Liver (tissue), 3 donors: Measurements from ENCODE around the gene KRTAP2-2.

Source experiments
- CTCF ChIP-seq: fragments of 150-350 bp; IDR thresholded peaks from 2 replicates; pipeline ENCODE4 v1.5.1; 2017; ENCODE audit warnings: improper control_type of control experiment, low read depth, low read length; ENCODE audit not compliant: missing input control
- EGR1 ChIP-seq, 2 donors: IDR thresholded peaks; 2 replicates each; pipeline ENCODE4 v1.6.1; 2016 to 2018; ENCODE audit warnings: antibody characterized with exemption in 2 of 2, low read depth in 2 of 2
- GABPA ChIP-seq, 2 donors: IDR thresholded peaks in 1 of 2; conservative IDR thresholded peaks in 1 of 2; 2 replicates each; pipeline ENCODE4 v1.6.1; 2016; ENCODE audit warnings: antibody characterized with exemption in 2 of 2, mild to moderate bottlenecking in 1 of 2, moderate library complexity in 1 of 2
- HNF4G ChIP-seq: IDR thresholded peaks from 2 replicates; pipeline ENCODE4 v1.6.1; 2016; ENCODE audit warnings: antibody characterized with exemption
- MAX ChIP-seq: IDR thresholded peaks from 2 replicates; pipeline ENCODE4 v1.6.1; 2016; ENCODE audit warnings: antibody characterized with exemption
- RAD21 ChIP-seq, 2 donors: IDR thresholded peaks; 2 replicates each; pipeline ENCODE4 v1.6.1; 2016; ENCODE audit warnings: antibody characterized with exemption in 2 of 2, mild to moderate bottlenecking in 2 of 2
- REST ChIP-seq: IDR thresholded peaks from 2 replicates; pipeline ENCODE4 v1.6.1; 2016; ENCODE audit warnings: antibody characterized with exemption, mild to moderate bottlenecking
- SP1 ChIP-seq: IDR thresholded peaks from 2 replicates; pipeline ENCODE4 v1.6.1; 2018; ENCODE audit warnings: antibody characterized with exemption, mild to moderate bottlenecking
- TAF1 ChIP-seq: conservative IDR thresholded peaks from 2 replicates; pipeline ENCODE4 v1.6.1; 2016; ENCODE audit warnings: antibody characterized with exemption, mild to moderate bottlenecking
- YY1 ChIP-seq: IDR thresholded peaks from 2 replicates; pipeline ENCODE4 v1.6.1; 2016; ENCODE audit warnings: antibody characterized with exemption, mild to moderate bottlenecking
- ZBTB33 ChIP-seq: IDR thresholded peaks from 2 replicates; pipeline ENCODE4 v1.6.1; 2016; ENCODE audit warnings: antibody characterized with exemption
- donor health status: healthy.
- donor health status: healthy.

GRCh38 chr17:41013181-41013580, 41.8 kb downstream of the KRTAP2-2 start:
- TF ChIP-seq CTCF = no peak
- no peak for TF ChIP-seq HNF4G
- no peak for TF ChIP-seq TAF1
- TF ChIP-seq RAD21 (IDR thresholded peaks at IDR 0.05) = no peak
- TF ChIP-seq REST = no peak
- no peak for TF ChIP-seq GABPA (IDR thresholded peaks at IDR 0.05 in 1 of 2, conservative IDR thresholded peaks at IDR 0.05 in 1 of 2)
- TF ChIP-seq YY1 = no peak
- no peak for TF ChIP-seq SP1
- TF ChIP-seq EGR1 (IDR thresholded peaks at IDR 0.05; ENCODE audit: low read depth in 2 of 2) = no peak
- TF ChIP-seq ZBTB33 = no peak
- TF ChIP-seq MAX = no peak
